Stimulated activated naive CD4-positive, alpha-beta T cell treated with Interleukin-2 at 50 U/mL for 16 hours (primary cell): ENCODE data around the gene PRSS57.
A peak's percentile ranks its signal among the peaks of the same experiment; 100 is the strongest.

Experiments used
- DNase-seq: peaks from one replicate; lab custom pipeline; 2025; lab: John Stamatoyannopoulos, UW

The PRSS57 gene

DNA sequence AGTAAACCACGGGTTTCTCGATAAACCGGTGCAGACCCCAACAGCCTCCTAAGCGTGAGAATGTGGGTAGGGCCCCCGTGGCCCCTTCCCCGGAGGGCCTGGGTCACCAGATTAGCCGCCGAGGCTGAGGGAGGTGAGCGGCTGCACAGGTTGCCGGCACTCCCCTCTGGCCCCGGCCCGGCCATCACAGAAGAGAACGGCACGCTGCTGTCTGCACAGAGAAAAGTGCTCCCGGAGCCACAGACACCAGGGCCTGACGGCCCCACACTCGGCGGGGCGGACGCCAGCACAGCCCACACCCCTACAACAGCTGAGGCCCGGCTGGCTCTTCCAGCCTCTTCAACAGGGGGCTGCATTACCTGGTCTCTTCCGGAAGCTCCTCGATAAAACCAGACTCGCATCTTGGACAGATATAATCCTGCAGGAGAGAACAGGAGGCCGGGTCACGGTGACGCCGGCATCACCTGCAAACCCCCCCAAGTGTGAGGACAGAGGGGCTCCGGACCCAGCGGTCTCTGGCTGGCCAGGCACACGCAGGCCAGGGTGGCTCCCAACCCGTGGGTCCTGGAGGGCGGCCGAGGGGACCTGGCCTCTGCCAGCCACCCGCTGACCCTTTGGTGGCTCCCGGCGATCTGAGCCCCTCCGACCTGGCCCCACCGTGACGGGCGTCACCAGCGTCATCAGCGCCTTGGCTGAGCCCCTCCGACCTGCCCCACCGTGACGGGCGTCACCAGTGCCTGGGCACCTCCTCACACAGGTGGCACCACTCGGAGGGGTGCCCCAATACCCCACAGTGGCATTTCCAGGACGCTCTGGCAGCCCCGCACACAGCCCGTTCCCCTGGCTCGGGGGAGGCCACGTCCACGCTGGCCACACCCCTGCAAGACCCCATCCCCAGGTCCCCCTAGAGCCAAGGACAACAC, 42.5 kb downstream of the PRSS57 start:
- no peak for DNase-seq

GRCh38 chr19:651991-652390, 43.3 kb downstream of the PRSS57 start:
- no peak for DNase-seq

DNA sequence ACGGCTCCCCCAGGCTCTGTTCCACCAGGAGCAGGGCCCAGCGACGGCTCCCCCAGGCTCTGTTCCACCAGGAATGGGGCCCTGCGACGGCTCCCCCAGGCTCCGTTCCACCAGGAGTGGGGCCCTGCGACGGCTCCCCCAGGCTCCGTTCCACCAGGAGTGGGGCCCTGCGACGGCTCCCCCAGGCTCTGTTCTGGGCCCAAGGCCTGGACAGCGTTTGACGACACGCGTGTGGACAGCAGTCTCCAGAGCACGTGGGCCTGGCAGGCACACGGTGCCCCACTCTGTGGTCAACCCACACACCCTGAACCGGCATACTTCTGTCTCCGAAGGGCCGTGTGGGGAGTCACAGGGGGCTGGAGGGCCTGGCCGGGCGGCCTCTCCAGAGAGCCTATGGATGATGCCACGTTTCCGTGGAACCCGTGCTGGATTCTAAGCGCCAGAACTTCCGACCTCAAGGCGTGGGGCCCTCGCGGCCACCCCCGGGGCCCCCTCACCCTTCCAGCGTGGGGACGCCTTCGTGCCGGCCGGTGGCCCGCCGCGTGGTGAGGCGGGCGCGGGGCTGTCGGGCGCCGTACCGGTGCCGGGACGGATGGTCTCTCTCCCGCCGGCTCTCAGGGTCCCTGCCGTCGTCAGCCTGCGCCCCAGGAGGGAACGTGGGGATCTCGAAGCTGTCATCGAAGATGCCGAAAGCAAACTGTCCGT, 44.0 kb downstream of the PRSS57 start:
- DNase-seq = no peak

GRCh38 chr19:650121-650520, 45.1 kb downstream of the PRSS57 start:
- DNase-seq = no peak

- DNase-seq = no peak
Observed at GRCh38 chr19:648904-649801, 46.1 kb downstream of the PRSS57 start.

DNA sequence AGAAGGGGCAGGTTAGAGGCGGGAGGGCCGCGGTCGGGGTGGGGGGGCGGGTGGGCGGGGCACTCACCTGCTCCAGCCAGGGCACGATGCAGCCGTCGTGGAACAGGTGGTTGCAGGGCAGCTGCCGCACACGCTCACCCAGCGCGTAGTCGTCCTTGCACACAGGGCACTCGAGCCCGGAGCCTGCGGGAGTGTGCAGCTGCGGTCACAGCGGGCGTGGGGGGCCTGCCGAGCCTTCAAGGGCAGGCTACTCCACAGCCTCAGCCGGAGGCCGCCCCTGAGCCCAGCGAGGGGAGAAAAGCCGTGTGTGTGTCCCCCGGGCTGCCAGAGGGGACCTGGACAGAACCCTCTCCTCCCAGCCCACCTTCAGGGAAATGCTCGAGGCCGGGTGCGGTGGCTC, 46.9 kb downstream of the PRSS57 start:
- no peak for DNase-seq

DNA sequence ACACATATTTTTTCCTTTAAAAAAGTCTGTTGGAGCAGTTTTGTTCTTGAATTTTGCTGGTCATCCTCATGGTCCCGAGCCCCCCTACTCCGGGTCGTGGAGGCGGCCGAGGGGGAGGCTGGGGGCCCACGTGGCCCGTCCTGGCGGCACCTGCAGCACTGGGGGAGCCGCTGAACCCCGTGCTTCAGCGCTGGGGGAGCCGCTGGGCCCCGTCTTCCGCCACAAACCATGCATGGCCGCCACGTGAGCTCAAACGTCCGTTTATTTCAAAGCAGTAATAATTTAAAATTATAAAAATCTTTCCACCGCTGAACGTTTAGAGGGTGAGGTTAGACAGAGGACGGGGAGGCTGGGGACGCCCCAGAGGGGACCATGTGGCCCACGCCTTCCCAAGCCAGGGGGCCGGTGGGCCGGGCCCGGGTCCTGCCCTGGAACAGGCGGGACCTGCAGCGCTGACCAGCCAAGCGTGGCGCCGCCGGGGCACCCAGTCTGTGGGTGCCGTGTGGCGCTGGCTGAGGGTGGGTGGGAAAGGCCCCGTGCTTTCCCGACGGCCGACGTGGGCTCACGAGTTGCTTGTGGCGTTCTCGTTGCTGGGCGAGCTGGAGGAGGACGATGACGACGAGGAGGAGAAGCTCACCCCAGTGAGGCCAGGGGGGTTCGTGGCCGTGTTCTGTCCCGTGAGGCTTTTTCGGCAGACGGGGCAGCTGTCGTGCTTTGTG, 47.5 kb downstream of the PRSS57 start:
- DNase-seq = no peak

GRCh38 chr19:646779-647565, 48.3 kb downstream of the PRSS57 start:
- no peak for DNase-seq

- DNase-seq = no peak
Observed at GRCh38 chr19:645912-646778, 49.1 kb downstream of the PRSS57 start.

- no peak for DNase-seq
Observed at GRCh38 chr19:644789-645188, 50.5 kb downstream of the PRSS57 start.

DNA sequence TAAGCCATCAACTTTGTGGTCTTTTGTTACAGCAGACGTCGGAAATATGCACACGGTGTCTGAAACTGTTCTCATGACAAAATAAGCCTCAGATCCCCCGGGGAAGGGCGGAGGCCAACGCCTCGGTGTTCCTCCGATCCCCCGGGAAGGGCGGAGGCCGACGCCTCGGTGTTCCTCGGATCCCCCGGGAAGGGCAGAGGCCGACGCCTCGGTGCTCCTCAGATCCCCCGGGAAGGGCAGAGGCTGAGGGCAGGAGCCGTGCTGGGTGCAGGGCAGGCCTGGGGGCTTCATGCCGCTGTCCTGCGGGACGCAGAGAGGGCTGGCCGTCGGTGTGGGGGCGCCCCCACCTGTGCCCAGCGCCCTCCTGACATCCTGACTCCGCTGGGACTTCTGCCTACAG, 50.9 kb downstream of the PRSS57 start:
- no peak for DNase-seq

DNA sequence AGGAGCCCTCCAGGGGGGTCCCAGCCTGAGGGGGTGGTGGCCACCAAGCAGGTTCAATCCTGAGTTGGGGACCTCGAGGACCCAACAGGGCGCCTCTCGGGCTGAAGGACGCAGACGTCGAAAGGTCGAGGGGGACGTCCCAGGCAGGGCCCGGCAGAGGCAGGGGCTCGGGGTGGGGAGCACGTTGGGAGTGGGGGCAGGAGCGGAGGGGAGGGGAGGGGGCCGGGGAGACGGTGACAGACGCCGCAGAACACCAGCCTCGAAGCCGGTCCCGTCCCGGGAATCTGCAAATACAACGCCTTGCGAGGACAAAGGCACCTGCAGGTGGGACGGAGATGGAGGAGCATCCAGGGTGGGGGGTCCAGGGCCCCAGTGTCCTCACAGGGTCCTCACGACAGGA, 51.5 kb downstream of the PRSS57 start:
- DNase-seq = no peak

- no peak for DNase-seq
Observed at GRCh38 chr19:642767-643727, 52.2 kb downstream of the PRSS57 start.

DNA sequence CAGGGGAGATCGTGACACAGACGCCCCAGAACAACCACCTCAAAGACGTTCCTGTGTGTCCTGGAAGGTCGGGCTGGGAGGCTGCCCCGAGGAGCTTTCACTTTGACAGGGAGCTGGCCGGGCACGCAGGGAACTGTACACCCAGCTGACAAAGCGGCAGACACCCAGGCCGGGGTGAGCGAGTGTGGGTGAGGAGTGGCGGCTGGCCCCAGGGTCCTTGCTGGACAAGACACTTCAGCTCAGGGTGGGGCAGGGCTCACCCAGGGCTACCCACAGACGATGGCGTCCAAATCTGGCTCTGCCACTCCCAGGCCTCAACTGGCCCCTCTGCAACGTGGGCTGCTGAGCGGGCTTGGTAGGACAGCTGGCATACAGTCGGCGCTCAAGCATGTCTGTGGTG, 53.5 kb downstream of the PRSS57 start:
- no peak for DNase-seq

DNA sequence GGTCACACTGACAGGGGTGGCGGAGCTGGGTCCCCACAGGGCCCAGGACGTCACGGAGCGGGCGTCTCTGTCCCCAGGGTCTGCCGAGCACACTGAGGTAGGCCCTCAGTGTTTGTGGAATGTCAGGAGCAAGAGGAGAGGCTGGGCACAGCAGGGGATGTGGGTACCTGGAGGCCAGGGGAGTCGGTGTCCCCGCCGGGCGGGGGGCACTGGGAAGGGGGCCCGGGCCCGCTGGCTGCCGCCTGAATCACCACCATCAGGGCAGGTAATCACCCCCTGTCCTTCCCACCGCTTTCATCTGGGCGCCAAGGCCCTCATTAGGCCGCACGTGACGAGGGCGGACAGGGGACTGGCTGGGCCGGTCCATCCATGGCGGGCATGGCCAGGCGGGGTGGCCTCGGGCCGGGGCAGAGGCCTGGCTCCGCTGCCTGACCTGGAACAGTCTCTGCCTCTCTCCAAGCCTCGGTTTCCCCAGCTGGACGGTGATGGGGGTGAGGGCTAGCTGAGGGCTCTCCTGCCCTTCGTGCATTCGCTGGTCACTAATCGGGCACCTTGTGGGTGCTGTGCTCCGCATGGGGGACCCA, 54.6 kb downstream of the PRSS57 start:
- no peak for DNase-seq

DNA sequence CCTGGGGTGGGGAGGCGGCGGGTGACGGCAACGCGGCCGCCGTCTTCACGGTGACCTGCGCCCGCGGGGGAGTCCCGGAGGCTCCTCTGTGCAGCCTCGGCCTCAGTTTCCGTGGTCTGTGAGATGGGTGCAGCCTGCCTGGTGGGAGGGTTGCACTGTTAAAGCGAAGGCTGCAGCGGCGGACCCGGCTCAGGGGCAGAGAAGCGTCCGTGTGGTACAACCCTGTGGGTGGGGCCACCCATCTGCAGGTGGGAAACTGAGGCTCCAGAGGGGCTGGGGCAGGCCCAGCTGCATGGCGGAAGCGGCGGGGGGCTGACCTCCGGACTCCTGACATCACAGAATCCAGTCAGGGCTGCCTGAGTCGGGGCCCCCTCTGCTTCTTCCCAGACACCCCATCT, 55.1 kb downstream of the PRSS57 start:
- DNase-seq = no peak

GRCh38 chr19:639253-640160, 55.7 kb downstream of the PRSS57 start, which contains the start of gene FGF22:
TSS of gene FGF22 (plus strand) at chr19:639879. CDS start at chr19:639926, 47 bp downstream.
- peak; percentile 96 for DNase-seq
